GM12875 (cell line): ENCODE measurements around the gene PTGES3L.
A peak's percentile ranks its signal among the peaks of the same experiment; 100 is the strongest.
"Not testable (repeated sequence)": the region's sequence is repeated elsewhere in the genome, so short reads cannot be mapped to it uniquely, and the experiment has no call there.

Experiments
- H3K4me3 ChIP-seq: one replicate; pipeline ENCODE4 v1.5.1; 2011; ENCODE audit warnings: low read depth, low read length, control low read depth
- CTCF ChIP-seq: IDR thresholded peaks from 2 replicates; pipeline ENCODE4 v1.5.1; 2011; ENCODE audit warnings: low read depth, mild to moderate bottlenecking, control low read depth, inconsistent platforms, low read length, moderate library complexity, borderline replicate concordance; ENCODE audit not compliant: insufficient read depth

Gene PTGES3L

DNA sequence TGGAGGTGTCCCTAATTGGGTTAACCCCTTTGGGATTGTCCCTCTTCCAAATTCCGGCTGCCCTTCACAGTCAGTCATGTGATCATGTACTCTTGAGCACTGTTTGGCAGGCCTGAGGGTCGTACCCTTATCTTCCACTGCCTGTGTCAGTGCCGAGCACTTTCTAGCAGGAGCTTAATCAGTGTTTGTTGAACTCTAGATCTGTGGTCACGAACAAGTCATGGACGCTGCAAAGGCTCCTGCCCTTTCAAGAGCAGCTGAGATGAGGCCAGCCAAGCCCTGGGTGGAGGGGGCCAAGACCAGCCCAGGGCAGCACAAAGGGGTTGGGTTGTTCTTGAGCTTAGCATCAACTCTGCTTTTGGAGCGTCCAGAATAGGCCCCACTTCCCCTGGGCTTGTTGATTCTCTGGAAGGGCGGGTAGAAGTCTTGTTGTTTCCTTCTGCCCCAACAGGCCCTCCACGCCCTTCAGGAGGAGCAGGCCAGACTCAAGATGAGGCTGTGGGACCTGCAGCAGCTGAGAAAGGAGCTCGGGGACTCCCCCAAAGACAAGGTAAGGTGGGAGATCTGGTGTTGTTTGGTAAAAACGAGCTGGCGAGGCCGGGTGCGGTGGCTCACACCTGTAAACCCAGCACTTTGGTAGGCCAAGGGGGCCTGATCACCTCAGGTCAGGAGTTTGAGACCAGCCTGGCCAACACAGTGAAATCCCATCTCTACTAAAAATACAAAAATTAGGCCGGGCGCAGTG lies 32.0 kb upstream of the PTGES3L start:
- H3K4me3 ChIP-seq, result no peak overlapping the region
- no peak for TF ChIP-seq CTCF

GRCh38 chr17:43010667-43011308 lies 30.9 kb upstream of the PTGES3L start:
- no peak for TF ChIP-seq CTCF
- no peak overlapping the region for H3K4me3 ChIP-seq

DNA sequence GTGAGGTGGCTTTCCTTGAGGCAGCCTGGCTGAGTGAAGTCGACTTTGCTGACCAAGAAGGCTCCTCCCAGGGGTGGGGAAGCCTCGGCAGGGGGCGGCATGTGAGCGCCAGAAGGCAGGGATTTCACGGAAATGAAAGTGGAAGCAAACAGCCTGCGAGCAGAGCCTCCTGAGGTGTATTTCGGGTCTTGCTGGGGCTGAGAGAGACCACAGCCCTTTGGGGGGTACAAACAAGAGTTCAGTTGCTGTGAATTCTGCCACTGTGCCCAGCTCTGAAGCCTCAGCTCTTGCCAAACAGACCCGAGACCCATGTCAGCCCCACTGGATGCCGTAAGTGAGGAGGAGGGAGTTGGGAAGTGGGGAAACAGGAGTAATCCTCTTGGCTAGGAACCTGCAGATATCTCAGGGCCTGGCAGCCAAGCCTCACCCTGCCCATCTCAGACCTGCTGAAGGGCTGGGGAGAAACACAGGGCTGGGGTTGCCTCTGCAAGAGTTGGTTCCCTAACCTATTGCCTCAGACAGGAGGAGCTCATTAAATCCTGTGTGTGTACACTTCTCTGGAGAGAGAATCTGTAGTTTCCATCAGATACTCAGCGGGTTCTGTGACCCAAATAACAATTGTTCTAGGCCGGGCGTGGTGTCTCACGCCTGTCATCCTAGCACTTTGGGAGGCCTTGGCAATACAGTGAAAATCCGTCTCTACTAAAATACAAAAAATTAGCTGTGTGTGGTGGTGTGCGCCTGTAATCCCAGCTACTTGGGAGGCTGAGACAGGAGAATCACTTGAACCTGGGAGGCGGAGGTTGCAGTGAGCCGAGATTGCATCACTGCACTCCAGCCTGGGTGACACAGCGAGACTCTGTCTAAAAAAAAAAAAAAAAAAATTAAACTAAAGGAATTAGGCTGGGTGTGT lies 27.0 kb upstream of the PTGES3L start, which contains the start of gene IFI35:
IFI35 (plus strand) TSS at position 146 of the 913 bp plus-strand sequence; CDS start at position 310, 164 bp downstream.
- H3K4me3 ChIP-seq, result peak within 1 kb of the TSS; percentile 73
- peak; percentile 41; the same call in 1 of the 2 replicates for TF ChIP-seq CTCF

DNA sequence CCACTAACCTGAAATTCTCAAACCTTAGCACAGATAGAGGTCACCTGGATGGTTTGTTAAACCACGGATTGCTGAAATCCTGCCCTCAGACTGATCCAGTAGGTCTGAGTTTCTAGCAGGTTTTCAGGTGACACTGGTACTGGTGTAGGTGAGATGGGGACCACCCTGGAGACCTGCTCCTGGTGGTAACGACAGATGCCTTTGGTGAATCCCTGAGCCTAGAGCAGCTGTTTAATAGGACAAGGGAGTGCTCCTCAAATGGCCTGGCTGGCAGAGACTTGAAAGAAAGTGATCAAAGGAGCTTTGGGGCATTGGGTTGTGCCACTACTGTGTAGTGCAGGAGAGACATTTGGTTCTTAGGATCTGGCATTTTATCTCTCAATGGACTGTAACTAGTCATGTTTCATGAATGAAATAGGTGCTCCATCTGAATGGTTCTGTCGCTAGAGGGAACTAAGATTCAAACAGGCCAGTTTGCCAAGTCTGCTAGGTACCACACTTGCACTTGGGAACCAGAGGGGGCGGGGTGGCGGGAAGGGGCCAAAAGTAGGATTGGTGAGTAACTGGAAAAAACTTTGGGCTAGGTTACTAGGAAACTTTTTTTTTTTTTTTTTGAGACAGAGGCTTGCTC lies 23.8 kb upstream of the PTGES3L start:
- TF ChIP-seq CTCF, result no peak
- H3K4me3 ChIP-seq, result no peak overlapping the region

DNA sequence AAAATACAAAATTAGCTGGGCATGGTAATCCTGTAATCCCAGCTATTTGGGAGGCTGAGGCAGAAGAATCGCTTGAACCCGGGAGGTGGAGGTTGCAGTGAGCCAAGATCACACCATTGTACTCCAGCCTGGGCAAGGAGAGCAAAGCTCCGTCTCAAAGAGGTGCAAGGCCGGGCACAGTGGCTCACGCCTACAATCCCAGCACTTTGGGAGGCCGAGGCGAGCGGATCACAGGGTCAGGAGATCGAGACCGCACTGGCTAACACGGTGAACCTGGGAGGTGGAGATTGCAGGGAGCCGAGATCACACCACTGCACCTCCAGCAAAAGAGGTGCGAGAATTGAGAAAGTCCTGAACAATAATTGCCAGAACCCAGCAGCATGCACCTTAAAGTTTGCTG lies 21.0 kb upstream of the PTGES3L start:
- H3K4me3 ChIP-seq, result not testable (repeated sequence)

DNA sequence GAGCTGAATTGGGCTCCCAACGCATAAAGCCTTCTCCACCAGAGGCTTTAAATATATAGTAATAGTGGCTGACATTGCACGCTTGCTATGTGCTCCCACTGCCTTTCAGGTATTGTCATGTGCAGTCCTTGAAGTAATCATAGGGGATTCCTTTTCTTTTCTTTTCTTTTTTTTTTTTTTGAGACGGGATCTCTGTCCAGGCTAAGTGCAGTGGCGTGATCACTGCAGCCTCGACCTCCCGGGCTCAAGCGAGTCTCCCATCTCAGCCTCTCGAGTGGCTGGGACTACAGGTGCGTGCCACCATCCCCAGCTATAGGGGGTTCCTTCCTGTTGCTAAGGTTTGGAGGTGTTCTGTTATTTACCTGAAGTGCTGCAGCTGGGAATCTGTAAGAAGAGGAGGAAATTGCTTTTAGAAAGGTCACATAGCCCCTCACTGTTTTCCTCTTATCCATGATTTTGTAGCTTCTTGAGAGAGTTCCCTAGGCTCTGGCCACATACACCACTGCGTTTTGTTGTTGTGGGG lies 19.2 kb upstream of the PTGES3L start:
- TF ChIP-seq CTCF, result no peak
- peak overlapping the region; percentile 47 for H3K4me3 ChIP-seq
